ENCODE data around the gene BCL2L13. TPM values are rescaled to one million over a fixed set of nuclear protein-coding genes. Genes with fewer than 3 reads are reported as not detected.

The BCL2L13 gene
- total RNA-seq, 5 donors from 2014 or later (not counting 1 experiment from before 2014, with no cell fraction given): 22.5 to 32.9 (median 31.4) TPM

DNA sequence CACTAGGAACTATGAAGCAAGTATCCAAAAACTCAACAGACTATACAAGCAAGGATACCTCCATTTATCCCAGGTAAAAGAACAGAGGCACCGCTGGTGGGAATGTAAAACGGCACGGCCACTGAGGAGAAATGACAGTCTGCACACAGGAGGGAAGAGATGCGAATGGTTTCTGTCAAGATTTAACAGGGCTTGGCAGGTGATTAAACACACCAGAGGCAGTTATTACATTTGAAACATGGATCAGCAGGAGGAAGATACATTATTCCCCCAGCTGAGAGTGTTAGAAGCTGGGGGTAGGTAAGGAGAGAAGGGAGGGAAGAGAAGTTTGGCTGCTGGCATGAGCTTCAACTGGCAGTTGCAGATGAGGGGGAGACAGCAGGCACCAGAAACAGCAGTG, 40.2 kb upstream of the BCL2L13 start:
- ATAC-seq (replicated peaks in 1 of 4) (no peak), DNase-seq (no peak)
- Histone ChIP-seq H3K4me1 (ENCODE audit: control insufficient read depth in 1 of 2, extremely low read depth in 1 of 2, insufficient read depth in 2 of 2, low read length in 2 of 2) (no peaks in the 10 kb centered on the region), H3K36me3 (ENCODE audit: control insufficient read depth in 2 of 2, extremely low read depth in 1 of 2, insufficient read depth in 1 of 2, low read length in 1 of 2) (peaks cover 7 to 70% of the 10 kb centered on the region in 2 donors), H3K27ac (ENCODE audit: low read length) (no peak overlapping the region), H3K4me3 (ENCODE audit: control insufficient read depth in 1 of 2, extremely low read depth in 1 of 2, low read length in 1 of 2) (no peak overlapping the region), H3K27me3 (replicated peaks in 1 of 2; ENCODE audit: control insufficient read depth in 2 of 2, extremely low read depth in 1 of 2, insufficient read depth in 2 of 2, low read length in 1 of 2) (no peaks in the 10 kb centered on the region), H3K9me3 (no peaks in the 10 kb centered on the region)
- H3K4me1 Mint-ChIP-seq: peaks cover 0 to 9% (median 6%) of the 10 kb centered on the region in 3 donors
- H3K27ac Mint-ChIP-seq: peak overlapping the region in 1 of 2 donors; percentile 10
- H3K4me3 Mint-ChIP-seq: no peak overlapping the region
- CTCF ChIA-PET: no interaction called here
- H3K36me3 Mint-ChIP-seq: peaks cover 52% of the 10 kb centered on the region
- no peaks in the 10 kb centered on the region for H3K27me3 Mint-ChIP-seq
- WGBS (ENCODE audit: insufficient coverage): 100% methylated on average over 1 of the region's 4 CpGs
- no peaks in the 10 kb centered on the region for H3K9me3 Mint-ChIP-seq
- POLR2A ChIA-PET: no interaction called here

DNA sequence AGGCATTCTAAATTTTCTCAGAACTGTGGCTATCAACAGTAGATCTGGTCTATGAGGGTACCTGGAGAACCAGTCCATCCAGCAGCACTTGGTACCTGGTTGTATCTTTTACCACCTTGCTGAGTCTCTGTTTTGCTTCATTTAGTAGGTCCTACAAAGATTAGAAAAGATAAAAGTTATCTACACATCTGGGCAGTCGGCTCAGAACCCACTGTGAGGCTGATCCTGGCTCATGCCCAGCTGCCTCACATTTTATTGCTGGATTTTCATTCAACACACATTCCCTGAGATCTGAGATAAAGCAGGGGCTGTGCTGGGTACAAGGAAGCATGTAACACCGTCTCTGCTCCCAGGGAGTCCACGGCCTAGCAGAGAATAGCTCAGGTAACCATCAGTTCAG, 37.5 kb upstream of the BCL2L13 start:
- ATAC-seq (replicated peaks in 1 of 4) (no peak), DNase-seq (no peak)
- peaks cover 9 to 10% (median 9%) of the 10 kb centered on the region in 3 donors for H3K4me1 Mint-ChIP-seq
- Histone ChIP-seq H3K27ac (ENCODE audit: low read length) (no peak overlapping the region), H3K36me3 (ENCODE audit: control insufficient read depth in 2 of 2, extremely low read depth in 1 of 2, insufficient read depth in 1 of 2, low read length in 1 of 2) (peaks cover 7 to 56% of the 10 kb centered on the region in 2 donors), H3K9me3 (no peaks in the 10 kb centered on the region), H3K27me3 (replicated peaks in 1 of 2; ENCODE audit: control insufficient read depth in 2 of 2, extremely low read depth in 1 of 2, insufficient read depth in 2 of 2, low read length in 1 of 2) (no peaks in the 10 kb centered on the region), H3K4me3 (ENCODE audit: control insufficient read depth in 1 of 2, extremely low read depth in 1 of 2, low read length in 1 of 2) (no peak overlapping the region), H3K4me1 (ENCODE audit: control insufficient read depth in 1 of 2, extremely low read depth in 1 of 2, insufficient read depth in 2 of 2, low read length in 2 of 2) (no peaks in the 10 kb centered on the region)
- H3K27ac Mint-ChIP-seq: peak overlapping the region in 1 of 2 donors; percentile 4
- WGBS (ENCODE audit: insufficient coverage): 100% methylated on average over 2 of the region's 3 CpGs
- ChIA-PET CTCF (no interaction called here), POLR2A (no interaction called here)
- H3K4me3 Mint-ChIP-seq: no peak overlapping the region
- H3K27me3 Mint-ChIP-seq: no peaks in the 10 kb centered on the region
- no peaks in the 10 kb centered on the region for H3K9me3 Mint-ChIP-seq
- peaks cover 44% of the 10 kb centered on the region for H3K36me3 Mint-ChIP-seq

DNA sequence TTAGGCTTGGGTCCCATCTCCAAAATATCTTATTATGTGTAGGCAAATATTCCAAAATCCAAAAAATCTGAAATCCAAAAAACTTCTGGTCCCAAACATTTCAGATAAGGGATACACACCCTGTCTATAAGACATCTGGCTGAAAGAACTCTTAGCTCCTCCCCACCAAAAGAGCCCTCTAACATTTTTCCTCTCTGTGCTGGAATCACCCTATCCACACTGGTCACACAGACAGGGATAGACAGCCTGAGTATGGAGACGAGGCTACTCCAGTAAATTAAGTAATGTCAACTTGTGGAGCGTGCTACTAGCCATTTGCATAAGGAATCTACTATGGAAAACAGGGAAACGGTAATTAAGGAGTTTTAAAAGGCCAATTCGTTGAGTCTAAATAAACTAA, 34.9 kb upstream of the BCL2L13 start:
- no peak for DNase-seq
- H3K9me3 ChIP-seq: no peaks in the 10 kb centered on the region
- Mint-ChIP-seq H3K27me3 (no peaks in the 10 kb centered on the region), H3K36me3 (peaks cover 24% of the 10 kb centered on the region), H3K9me3 (no peaks in the 10 kb centered on the region), H3K27ac (no peak overlapping the region), H3K4me3 (no peak overlapping the region), H3K4me1 (peaks cover 9 to 13% (median 11%) of the 10 kb centered on the region in 3 donors)
- no peaks in the 10 kb centered on the region for H3K27me3 ChIP-seq (replicated peaks in 1 of 2; ENCODE audit: control insufficient read depth in 2 of 2, extremely low read depth in 1 of 2, insufficient read depth in 2 of 2, low read length in 1 of 2)
- POLR2A ChIA-PET: interaction anchor here in 1 of 2 donors (0.6 kb wide), 1 partner anchor 36 kb away, joined by 3 read pairs; no protein-coding TSS in a partner anchor
- no peak overlapping the region for H3K4me3 ChIP-seq (ENCODE audit: control insufficient read depth in 1 of 2, extremely low read depth in 1 of 2, low read length in 1 of 2)
- no peak for ATAC-seq (replicated peaks in 1 of 4)
- H3K36me3 ChIP-seq (ENCODE audit: control insufficient read depth in 2 of 2, extremely low read depth in 1 of 2, insufficient read depth in 1 of 2, low read length in 1 of 2): peaks cover 0 to 53% of the 10 kb centered on the region in 2 donors
- no peaks in the 10 kb centered on the region for H3K4me1 ChIP-seq (ENCODE audit: control insufficient read depth in 1 of 2, extremely low read depth in 1 of 2, insufficient read depth in 2 of 2, low read length in 2 of 2)
- 100% methylated on average over 3 of the region's 4 CpGs for WGBS (ENCODE audit: insufficient coverage)
- CTCF ChIA-PET: no interaction called here
- no peak overlapping the region for H3K27ac ChIP-seq (ENCODE audit: low read length)

DNA sequence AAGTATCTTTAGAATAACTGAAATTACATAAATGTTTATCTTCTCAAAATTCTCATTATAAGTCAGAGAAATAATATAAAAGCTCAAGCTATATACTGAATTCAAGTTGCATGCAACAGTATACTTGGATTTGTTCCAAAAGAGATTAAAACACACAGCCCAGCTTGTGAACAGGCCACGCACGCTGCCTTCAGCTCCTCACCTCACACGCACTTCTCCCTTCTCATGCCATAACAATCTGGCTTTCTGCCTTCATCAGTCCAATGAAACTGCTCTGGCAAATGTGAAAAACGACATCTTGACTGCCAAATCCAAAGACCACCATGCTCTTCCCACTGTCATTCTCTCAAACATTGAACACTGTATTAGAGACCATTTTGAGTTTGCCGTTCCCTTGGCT, 32.1 kb upstream of the BCL2L13 start:
- Mint-ChIP-seq H3K27me3 (no peaks in the 10 kb centered on the region), H3K4me1 (peaks cover 9 to 16% (median 11%) of the 10 kb centered on the region in 3 donors), H3K36me3 (peaks cover 20% of the 10 kb centered on the region), H3K27ac (no peak overlapping the region), H3K9me3 (no peaks in the 10 kb centered on the region), H3K4me3 (no peak overlapping the region)
- Histone ChIP-seq H3K27ac (ENCODE audit: low read length) (no peak overlapping the region), H3K9me3 (no peaks in the 10 kb centered on the region), H3K27me3 (replicated peaks in 1 of 2; ENCODE audit: control insufficient read depth in 2 of 2, extremely low read depth in 1 of 2, insufficient read depth in 2 of 2, low read length in 1 of 2) (no peaks in the 10 kb centered on the region), H3K4me1 (ENCODE audit: control insufficient read depth in 1 of 2, extremely low read depth in 1 of 2, insufficient read depth in 2 of 2, low read length in 2 of 2) (no peaks in the 10 kb centered on the region), H3K36me3 (ENCODE audit: control insufficient read depth in 2 of 2, extremely low read depth in 1 of 2, insufficient read depth in 1 of 2, low read length in 1 of 2) (peaks cover 0 to 49% of the 10 kb centered on the region in 2 donors), H3K4me3 (ENCODE audit: control insufficient read depth in 1 of 2, extremely low read depth in 1 of 2, low read length in 1 of 2) (no peak overlapping the region)
- no peak for ATAC-seq (replicated peaks in 1 of 4)
- DNase-seq: no peak
- ChIA-PET CTCF (interaction anchor here in 1 of 2 donors (0.5 kb wide), 1 partner anchor 421 kb away, joined by 3 read pairs; no protein-coding TSS in a partner anchor), POLR2A (interaction anchor here in 1 of 2 donors (0.8 kb wide), 1 partner anchor 108 kb away, joined by 4 read pairs; no protein-coding TSS in a partner anchor)
- 94% methylated on average over 5 of the region's 5 CpGs for WGBS (ENCODE audit: insufficient coverage)

DNA sequence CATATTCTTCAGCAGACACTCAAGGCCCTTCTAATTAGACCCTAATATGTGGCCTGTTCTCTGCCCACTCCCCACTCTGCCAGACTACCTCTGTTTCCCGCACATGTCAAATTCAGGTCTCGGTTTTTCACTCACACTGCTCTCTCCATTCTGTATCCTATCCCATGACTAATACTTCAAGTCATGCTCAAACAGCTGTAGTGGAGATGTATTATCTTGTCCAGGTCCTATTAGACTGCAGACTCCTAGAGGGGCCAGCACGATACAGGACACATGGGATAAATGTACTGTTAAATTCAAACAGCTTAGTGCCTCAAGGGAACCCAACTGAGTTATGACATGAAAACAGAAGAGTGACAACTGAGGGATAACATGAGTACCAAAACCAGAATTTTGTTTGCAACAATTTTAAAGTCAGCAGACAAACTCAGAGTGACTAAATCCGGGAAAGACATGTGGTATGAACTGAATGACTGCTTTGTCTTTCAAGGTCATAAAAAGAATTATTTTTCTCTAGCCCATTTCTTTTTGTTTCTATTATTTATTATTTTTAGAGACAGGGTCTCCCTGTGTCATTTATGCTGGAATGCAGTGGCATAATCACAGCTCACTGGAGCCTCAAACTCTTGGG, 30.6 kb upstream of the BCL2L13 start:
- Histone ChIP-seq H3K36me3 (ENCODE audit: control insufficient read depth in 2 of 2, extremely low read depth in 1 of 2, insufficient read depth in 1 of 2, low read length in 1 of 2) (peaks cover 0 to 64% of the 10 kb centered on the region in 2 donors), H3K27me3 (replicated peaks in 1 of 2; ENCODE audit: control insufficient read depth in 2 of 2, extremely low read depth in 1 of 2, insufficient read depth in 2 of 2, low read length in 1 of 2) (no peaks in the 10 kb centered on the region), H3K4me3 (ENCODE audit: control insufficient read depth in 1 of 2, extremely low read depth in 1 of 2, low read length in 1 of 2) (no peak overlapping the region), H3K4me1 (ENCODE audit: control insufficient read depth in 1 of 2, extremely low read depth in 1 of 2, insufficient read depth in 2 of 2, low read length in 2 of 2) (no peaks in the 10 kb centered on the region), H3K27ac (ENCODE audit: low read length) (no peak overlapping the region), H3K9me3 (no peaks in the 10 kb centered on the region)
- peaks cover 13 to 18% (median 14%) of the 10 kb centered on the region in 3 donors for H3K4me1 Mint-ChIP-seq
- H3K27ac Mint-ChIP-seq: no peak overlapping the region
- ChIA-PET POLR2A (no interaction called here), CTCF (no interaction called here)
- no peak overlapping the region for H3K4me3 Mint-ChIP-seq
- DNase-seq (no peak), ATAC-seq (replicated peaks in 1 of 4) (no peak)
- WGBS (ENCODE audit: insufficient coverage): no CpG with 5 or more reads among the region's 4 CpGs
- H3K27me3 Mint-ChIP-seq: no peaks in the 10 kb centered on the region
- peaks cover 30% of the 10 kb centered on the region for H3K36me3 Mint-ChIP-seq
- no peaks in the 10 kb centered on the region for H3K9me3 Mint-ChIP-seq

DNA sequence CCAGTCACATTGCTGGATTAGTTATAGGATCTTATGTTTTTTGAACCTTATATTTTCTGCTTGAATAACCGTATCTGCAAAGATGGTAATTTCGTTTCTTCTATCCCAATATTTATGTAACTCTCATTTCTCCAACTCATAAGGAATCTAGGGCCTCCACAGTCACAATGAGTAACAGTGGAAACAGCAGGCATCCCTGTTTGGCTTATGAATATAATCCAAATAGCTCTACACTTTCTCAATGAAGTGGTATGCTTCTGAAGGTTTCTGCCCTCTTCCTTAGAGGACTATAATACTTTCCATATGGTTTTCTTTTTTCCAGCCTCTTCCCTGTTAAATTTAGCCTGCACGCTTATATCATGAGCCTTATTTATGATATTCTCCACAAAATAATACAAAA, 26.5 kb upstream of the BCL2L13 start:
- H3K36me3 ChIP-seq (ENCODE audit: control insufficient read depth in 2 of 2, extremely low read depth in 1 of 2, insufficient read depth in 1 of 2, low read length in 1 of 2): peaks cover 0 to 59% of the 10 kb centered on the region in 2 donors
- no peak overlapping the region for H3K27ac Mint-ChIP-seq
- H3K36me3 Mint-ChIP-seq: peaks cover 26% of the 10 kb centered on the region
- WGBS (ENCODE audit: insufficient coverage): no CpG with 5 or more reads among the region's 3 CpGs
- H3K27ac ChIP-seq (ENCODE audit: low read length): no peak overlapping the region
- no peak overlapping the region for H3K4me3 Mint-ChIP-seq
- ChIA-PET POLR2A (interaction anchor here in 1 of 2 donors (1.0 kb wide), 1 partner anchor 16 kb away, joined by 11 read pairs; no protein-coding TSS in a partner anchor), CTCF (no interaction called here)
- no peaks in the 10 kb centered on the region for H3K4me1 ChIP-seq (ENCODE audit: control insufficient read depth in 1 of 2, extremely low read depth in 1 of 2, insufficient read depth in 2 of 2, low read length in 2 of 2)
- no peak for ATAC-seq (replicated peaks in 1 of 4)
- no peaks in the 10 kb centered on the region for H3K27me3 Mint-ChIP-seq
- H3K9me3 Mint-ChIP-seq: no peaks in the 10 kb centered on the region
- DNase-seq: no peak
- no peak overlapping the region for H3K4me3 ChIP-seq (ENCODE audit: control insufficient read depth in 1 of 2, extremely low read depth in 1 of 2, low read length in 1 of 2)
- peaks cover 5 to 13% (median 5%) of the 10 kb centered on the region in 3 donors for H3K4me1 Mint-ChIP-seq
- H3K9me3 ChIP-seq: no peaks in the 10 kb centered on the region
- H3K27me3 ChIP-seq (replicated peaks in 1 of 2; ENCODE audit: control insufficient read depth in 2 of 2, extremely low read depth in 1 of 2, insufficient read depth in 2 of 2, low read length in 1 of 2): no peaks in the 10 kb centered on the region
